Neural crest cell (in vitro differentiated cells): ENCODE measurements around the gene UBA6. TPM values are rescaled to one million over a fixed set of nuclear protein-coding genes. Genes with fewer than 3 reads are reported as not detected.

Source experiments
- DNase-seq: peaks from one replicate; pipeline ENCODE4 v3.0.0; 2021; ENCODE audit warnings: low read depth, mixed read lengths, low spot score
- H3K27ac Mint-ChIP-seq: one replicate; pipeline ENCODE4 v1.8.0; 2021; ENCODE audit warnings: mild to moderate bottlenecking, mixed read lengths; ENCODE audit not compliant: unreplicated experiment
- H3K27me3 Mint-ChIP-seq: 2 replicates; pipeline ENCODE4 v1.8.0; 2021; ENCODE audit warnings: low read depth, mild to moderate bottlenecking, mixed read lengths
- H3K36me3 Mint-ChIP-seq: 2 replicates; pipeline ENCODE4 v1.8.0; 2021; ENCODE audit warnings: low read depth, mild to moderate bottlenecking, mixed read lengths
- H3K4me1 Mint-ChIP-seq: 2 replicates; pipeline ENCODE4 v1.8.0; 2021; ENCODE audit warnings: mixed read lengths
- H3K4me3 Mint-ChIP-seq: one replicate; pipeline ENCODE4 v1.8.0; 2021; ENCODE audit warnings: mild to moderate bottlenecking, mixed read lengths
- H3K9me3 Mint-ChIP-seq: 2 replicates; pipeline ENCODE4 v1.8.0; 2021; ENCODE audit warnings: mixed read lengths
- CTCF ChIP-seq: fragments of 200-600 bp; sonication (generic); conservative IDR thresholded peaks from 2 replicates; pipeline ENCODE4 v1.5.0; 2021; ENCODE audit warnings: antibody characterized with exemption, mild to moderate bottlenecking
- total RNA-seq: library from RNA; stranded (reverse); gene quantifications from 2 replicates; pipeline ENCODE4 v1.2.1, GENCODE V29; 2021

UBA6 gene
- total RNA-seq, 1 donor from 2014 or later: 72.9 TPM

GRCh38 chr4:67719953-67720617 lies 19.1 kb upstream of the UBA6 start:
- H3K4me3 Mint-ChIP-seq: no peak overlapping the region
- H3K9me3 Mint-ChIP-seq: no peaks in the 10 kb centered on the region
- H3K27ac Mint-ChIP-seq: no peak overlapping the region
- no peaks in the 10 kb centered on the region for H3K4me1 Mint-ChIP-seq
- no peak for TF ChIP-seq CTCF
- H3K36me3 Mint-ChIP-seq: peaks cover 15% of the 10 kb centered on the region
- no peak for DNase-seq
- no peaks in the 10 kb centered on the region for H3K27me3 Mint-ChIP-seq

- Mint-ChIP-seq H3K27ac (no peak overlapping the region), H3K36me3 (peaks cover 15% of the 10 kb centered on the region), H3K27me3 (no peaks in the 10 kb centered on the region), H3K9me3 (no peaks in the 10 kb centered on the region), H3K4me1 (peaks cover 9% of the 10 kb centered on the region), H3K4me3 (no peak overlapping the region)
- no peak for DNase-seq
- TF ChIP-seq CTCF: no peak
Observed at GRCh38 chr4:67718848-67719247, 17.9 kb upstream of the UBA6 start.

GRCh38 chr4:67717586-67717985 lies 16.6 kb upstream of the UBA6 start:
- Mint-ChIP-seq H3K27me3 (no peaks in the 10 kb centered on the region), H3K4me1 (peaks cover 19% of the 10 kb centered on the region), H3K27ac (no peak overlapping the region), H3K9me3 (no peaks in the 10 kb centered on the region), H3K4me3 (no peak overlapping the region), H3K36me3 (peaks cover 15% of the 10 kb centered on the region)
- no peak for TF ChIP-seq CTCF
- DNase-seq: no peak

GRCh38 chr4:67714955-67715354 lies 14.0 kb upstream of the UBA6 start:
- TF ChIP-seq CTCF: no peak
- Mint-ChIP-seq H3K36me3 (peaks cover 5% of the 10 kb centered on the region), H3K4me1 (peaks cover 24% of the 10 kb centered on the region), H3K9me3 (no peaks in the 10 kb centered on the region), H3K4me3 (no peak overlapping the region), H3K27ac (no peak overlapping the region), H3K27me3 (no peaks in the 10 kb centered on the region)
- no peak for DNase-seq

GRCh38 chr4:67714248-67714583 lies 13.3 kb upstream of the UBA6 start:
- H3K4me1 Mint-ChIP-seq: peaks cover 24% of the 10 kb centered on the region
- no peak for DNase-seq
- H3K4me3 Mint-ChIP-seq: no peak overlapping the region
- peaks cover 5% of the 10 kb centered on the region for H3K36me3 Mint-ChIP-seq
- no peak overlapping the region for H3K27ac Mint-ChIP-seq
- no peak for TF ChIP-seq CTCF
- H3K9me3 Mint-ChIP-seq: no peaks in the 10 kb centered on the region
- H3K27me3 Mint-ChIP-seq: no peaks in the 10 kb centered on the region
